Stimulated activated naive CD8-positive, alpha-beta T cell treated with anti-CD3 and anti-CD28 coated beads, Interleukin-15, Interleukin-2, amounts not matched to agents 100 U/mL and 50 U/mL, for 24 hours (primary cell): Measurements from ENCODE around the gene RHEB.

Experiments
- ATAC-seq: fragments of 150-1000 bp; cut with Tn5 transposase; one replicate; pipeline ENCODE4 v1.10.0; 2021
- DNase-seq: peaks from one replicate; pipeline ENCODE4 v3.0.0; 2021

Gene RHEB

GRCh38 chr7:151470711-151471110, 49.0 kb downstream of the RHEB start:
- DNase-seq (no peak), ATAC-seq (no peak)

GRCh38 chr7:151469281-151469680, 50.4 kb downstream of the RHEB start:
- no peak for DNase-seq

DNA sequence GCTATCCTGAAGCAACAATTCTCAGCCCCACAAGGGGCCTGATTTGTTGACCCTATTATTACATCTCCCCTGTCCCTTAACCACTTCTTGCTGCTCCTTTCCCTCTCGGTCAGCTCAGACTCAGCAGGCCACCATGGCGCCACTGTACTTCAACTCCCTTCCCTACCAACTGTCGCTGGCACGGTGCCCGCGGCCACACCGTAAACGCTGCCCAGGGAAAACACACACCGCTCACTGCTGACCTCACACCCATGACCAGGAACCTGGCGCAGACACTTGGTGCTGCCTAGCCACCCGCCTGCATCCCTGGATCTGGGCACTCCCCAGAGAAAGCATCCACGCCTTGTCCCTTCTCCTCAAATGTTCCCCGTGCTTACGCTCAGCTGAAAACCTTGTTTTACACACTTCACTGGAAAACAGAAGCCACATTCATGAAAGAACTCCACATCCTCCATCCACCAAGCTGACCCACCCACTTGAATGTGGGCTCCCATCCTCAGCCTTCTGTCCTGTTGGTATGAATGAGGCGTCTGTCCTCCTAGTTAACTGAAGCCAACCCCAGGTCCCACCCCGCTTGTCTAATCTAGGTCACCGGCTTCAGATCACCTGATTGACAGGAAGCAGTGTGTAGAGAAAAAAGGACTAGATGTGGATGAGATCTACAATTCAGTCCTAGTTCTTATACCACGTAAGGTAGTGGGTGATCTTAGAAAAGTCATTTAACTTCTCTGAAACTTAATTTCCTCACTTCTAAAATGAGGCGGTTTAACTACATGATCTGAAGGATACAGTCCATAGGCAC, 51.3 kb downstream of the RHEB start:
- ATAC-seq: no peak

More at GRCh38 chr7:151469281-151469680, 50.4 kb downstream of the RHEB start:
- no peak for ATAC-seq

DNA sequence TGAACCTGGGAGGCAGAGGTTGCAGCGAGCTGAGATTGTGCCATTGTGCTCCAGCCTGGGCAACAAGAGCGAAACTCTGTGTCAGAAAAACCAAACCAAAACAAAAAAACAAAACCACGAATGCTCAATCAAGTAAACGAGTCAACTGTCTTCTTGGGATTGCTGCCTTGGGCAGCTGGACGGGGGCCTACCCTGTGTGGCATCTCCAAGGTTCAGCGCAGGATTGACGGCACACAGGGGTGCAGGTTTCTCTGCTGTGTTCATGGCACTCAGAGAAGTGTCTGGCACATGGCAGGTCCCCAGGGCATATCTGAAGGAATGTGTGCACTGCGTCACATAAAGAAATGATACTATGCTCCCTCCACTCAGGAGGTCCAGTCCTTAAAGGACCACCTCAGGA, 54.5 kb downstream of the RHEB start:
- no peak for ATAC-seq

More for the DNA sequence above, 51.3 kb downstream of the RHEB start:
- DNase-seq: no peak

GRCh38 chr7:151462306-151462779, 57.4 kb downstream of the RHEB start:
- DNase-seq (no peak), ATAC-seq (no peak)

More for the DNA sequence above, 54.5 kb downstream of the RHEB start:
- DNase-seq: no peak

GRCh38 chr7:151461942-151462230, 57.8 kb downstream of the RHEB start:
- DNase-seq (no peak), ATAC-seq (no peak)

DNA sequence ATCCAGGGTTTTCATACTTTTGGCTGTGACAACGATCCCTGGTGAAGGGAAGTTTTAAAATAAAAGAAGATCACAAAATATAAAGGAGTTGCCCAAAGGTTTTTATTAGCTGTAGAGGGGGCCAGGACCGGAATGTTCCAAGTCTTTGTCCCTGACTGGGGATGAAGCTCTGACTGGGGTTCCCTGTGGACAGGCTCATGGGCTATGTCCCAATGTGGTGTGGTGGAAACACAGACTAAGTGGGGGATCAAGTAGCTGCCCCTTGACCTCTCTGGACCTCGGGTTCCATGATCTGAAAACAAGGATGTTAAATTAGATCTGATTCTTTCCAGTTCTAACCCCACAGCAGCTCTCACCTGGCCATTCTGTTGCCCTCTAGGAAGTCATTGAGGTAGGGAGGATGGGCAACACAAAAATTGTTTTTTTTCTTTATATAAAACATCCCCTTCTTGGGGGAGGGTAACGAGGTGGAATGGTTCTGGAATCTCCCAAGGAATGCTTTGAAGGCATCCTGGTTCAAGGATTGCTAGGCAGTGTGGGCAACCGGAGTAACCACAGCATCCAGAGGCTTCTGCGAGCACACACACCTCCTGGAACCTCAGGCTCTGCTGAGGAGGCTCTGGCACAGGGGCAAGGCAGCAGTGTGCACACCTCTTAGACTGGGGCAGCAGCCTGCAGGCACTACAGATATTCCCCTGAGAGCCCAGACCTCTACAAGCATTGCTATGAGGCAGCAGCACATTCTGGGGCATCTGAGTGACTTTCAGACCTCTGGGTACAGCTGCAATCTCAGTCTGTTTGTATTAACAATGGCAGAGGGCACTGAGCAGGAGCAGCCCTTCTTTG, 58.4 kb downstream of the RHEB start:
- ATAC-seq (no peak), DNase-seq (no peak)

DNA sequence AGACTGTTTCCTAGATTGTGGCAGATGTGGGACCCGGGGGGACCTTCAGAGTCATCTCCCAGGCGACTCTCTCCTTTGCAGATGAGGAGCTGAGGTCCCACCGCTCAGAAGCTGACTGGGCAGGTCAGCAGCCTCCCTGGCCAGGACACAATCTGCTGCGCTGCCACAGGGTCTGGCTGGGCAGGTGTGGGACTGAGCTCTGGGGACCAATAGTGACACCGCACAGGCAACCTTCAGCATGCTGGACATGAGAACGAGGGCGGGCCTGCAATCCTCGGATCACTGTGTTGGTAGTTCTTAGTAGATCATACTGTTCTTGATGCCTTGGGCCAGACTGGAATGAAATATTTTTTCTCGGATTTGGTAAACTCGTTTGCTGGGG, 59.2 kb downstream of the RHEB start:
- DNase-seq (no peak), ATAC-seq (no peak)

- no peak for DNase-seq
- peak; percentile 15 for ATAC-seq
Observed at GRCh38 chr7:151459726-151460473, 59.8 kb downstream of the RHEB start.

DNA sequence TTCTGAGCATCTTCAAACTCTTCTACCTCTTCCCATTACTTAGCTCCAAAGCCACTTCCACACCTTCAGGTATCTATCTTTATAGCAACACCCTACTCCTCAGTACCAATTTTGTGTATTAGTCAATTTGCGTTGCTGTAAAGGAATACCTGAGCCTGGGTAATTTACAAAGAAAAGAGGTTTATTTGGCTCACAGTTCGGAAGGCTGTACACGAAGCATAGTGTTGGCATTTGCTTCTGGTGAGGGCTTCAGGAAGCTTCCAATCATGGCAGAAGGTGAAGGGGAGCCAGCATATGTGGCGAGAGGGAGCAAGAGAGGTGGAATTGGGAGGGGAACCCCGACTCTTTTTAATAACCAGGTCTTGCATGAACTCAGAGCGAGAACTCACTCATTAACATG, 62.2 kb downstream of the RHEB start:
- DNase-seq (no peak), ATAC-seq (no peak)

DNA sequence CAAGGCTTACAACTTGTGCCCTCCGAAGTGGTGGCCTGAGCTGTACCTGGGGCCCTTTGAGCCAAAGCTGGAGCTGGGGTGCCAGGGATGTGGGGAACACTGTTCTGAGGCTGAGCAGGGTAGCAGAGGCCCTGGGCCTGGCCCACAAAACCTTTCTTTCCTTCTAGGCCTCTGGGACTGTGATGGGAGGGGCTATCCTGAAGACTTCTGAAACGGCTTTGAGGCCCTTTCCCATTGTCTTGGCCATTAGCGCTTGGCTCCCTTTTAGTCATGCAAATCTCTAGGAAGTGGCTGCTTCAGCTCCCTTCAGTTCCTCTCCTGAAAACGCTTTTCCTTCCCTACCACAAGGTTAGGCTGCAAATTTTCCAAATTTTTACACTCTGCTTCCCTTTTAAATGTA, 62.9 kb downstream of the RHEB start:
- DNase-seq (no peak), ATAC-seq (no peak)

DNA sequence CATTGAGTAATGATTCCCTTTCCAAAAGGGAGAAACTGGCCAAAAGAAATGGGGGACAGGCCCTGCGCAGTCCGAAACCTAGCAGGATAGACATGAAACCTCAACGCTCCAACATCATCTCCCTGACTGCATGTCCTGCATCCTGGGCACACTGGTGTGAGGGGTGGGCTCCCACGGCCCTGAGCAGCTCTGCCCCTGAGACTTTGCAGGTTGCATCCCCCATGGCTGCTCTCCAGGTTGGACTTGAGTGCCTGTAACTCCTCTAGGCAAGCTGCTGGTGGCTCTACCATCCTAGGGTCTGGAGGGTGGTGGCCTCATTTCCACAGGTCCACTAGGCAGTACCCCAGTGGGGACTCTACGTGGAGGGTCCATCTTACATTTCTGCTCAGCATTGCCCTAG, 63.4 kb downstream of the RHEB start:
- no peak for DNase-seq
- ATAC-seq: no peak

DNA sequence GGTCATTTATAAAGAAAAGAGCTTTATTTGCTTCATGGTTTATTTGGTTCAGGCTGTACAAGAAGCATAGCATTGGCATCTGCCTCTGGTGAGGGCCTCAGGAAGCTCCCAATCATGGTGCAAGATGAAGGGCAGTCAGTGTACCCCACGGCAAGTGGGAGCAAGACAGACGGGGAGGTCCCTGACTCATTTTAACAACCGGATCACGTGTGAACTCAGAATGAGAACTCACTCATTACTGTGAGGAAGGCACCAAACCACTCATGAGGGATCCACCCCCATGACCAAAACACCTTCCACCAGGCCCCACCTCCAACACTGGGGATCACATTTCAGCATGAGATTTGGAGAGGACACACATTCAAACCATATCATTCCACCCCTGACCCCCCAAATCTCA, 64.0 kb downstream of the RHEB start:
- DNase-seq (no peak), ATAC-seq (no peak)

DNA sequence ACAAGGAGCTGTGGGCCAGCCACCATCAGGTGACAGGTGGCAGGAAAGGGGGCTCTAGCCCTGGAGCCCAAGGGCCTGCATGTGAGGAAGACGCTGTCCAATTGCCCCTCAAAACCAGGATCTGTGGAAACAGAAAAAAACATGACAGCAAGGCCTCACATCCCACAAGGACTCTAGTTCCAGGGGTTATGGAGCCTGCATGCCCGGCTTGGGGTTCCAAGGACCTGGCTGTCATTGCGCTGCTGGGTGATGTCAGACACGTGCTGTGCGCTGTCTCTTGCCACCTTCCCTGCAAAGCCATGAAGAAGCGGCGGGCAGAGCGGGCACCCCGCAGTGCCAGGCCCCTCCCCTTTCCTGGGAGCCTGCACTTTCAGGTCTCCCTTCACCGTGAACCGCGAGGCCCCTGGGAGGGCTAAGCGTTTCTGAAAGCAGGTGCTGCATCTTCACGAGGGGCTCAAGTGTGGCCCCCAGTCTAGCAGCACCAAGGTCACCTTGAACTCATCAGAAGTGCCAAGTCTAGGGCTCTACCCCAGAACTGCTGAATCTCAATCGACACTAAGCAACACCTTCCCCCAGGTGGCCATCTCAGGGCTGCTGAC, 64.7 kb downstream of the RHEB start:
- no peak for ATAC-seq

DNA sequence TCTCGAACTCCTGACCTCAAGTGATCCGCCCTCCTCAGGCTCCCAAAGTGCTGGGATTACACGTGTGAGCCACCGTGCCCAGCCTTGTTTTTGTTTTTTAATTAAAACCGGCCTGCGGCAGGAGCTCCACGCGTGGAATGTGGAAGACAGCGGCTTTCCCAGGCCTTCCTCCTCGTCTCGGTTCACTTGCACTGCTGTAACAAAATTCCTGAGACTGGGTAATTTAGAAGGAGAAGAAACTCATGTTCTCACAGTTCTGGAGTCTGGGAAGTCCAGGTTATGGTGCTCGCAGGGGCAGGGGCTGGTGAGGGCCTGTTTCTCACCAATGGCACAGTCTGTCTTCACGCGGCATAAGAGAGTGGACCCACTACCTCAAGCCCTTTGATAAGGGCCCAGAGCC, 65.4 kb downstream of the RHEB start:
- ATAC-seq (no peak), DNase-seq (no peak)

More for the DNA sequence above, 64.7 kb downstream of the RHEB start:
- no peak for DNase-seq

DNA sequence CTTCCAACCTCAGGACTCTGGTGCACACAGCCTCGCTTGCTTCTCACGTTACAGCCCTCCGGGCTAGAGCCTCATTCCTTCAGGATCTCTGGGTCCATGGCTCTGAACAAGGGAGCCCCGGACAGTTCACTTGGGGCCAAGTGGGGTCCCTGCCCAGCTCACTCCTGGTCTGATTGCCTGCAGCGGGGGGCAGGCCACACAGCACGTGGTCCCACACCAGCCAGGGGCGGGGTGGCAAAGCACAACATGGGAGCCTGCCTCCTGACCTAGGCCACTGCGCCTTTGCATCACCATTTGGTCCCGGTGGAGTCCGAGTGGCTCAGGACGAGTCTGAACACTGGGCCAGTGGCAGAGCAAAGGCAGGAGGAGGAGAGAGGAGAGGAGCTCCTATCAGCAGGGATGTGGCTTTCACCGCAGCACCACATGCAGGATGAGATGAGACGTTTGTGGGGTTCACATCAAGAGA, 66.3 kb downstream of the RHEB start:
- ATAC-seq: no peak
- no peak for DNase-seq

DNA sequence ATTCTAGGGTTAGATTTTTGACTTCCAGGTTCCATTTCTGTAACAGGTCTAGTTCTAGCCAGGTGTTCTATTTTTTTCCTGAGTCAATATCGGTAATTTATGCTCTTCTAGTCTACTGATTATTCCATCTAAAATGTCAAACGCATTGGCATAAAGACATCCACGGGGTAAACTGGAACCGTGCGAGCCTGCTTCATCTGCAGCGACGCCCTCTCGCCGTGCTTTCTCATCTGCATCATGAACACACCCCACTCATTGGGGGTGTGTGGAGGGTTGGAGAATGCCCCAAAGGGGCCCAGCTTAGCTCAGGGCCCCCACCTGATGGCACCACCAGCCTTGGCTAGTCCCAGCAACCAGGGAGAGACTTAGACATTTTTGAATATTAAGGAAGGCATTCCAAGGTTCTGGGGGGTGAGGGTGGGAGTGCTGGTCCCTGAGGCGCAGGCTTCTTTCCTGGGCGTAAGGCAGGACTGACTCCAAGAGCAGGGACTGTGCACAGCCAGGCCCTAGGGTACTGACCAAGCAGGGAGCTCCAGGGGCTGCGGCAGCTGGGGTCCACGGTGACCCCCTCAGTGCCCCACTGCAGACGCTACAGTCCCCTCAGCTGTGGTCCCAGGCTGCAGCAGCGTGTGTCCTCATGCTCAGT, 66.9 kb downstream of the RHEB start:
- DNase-seq (no peak), ATAC-seq (no peak)

DNA sequence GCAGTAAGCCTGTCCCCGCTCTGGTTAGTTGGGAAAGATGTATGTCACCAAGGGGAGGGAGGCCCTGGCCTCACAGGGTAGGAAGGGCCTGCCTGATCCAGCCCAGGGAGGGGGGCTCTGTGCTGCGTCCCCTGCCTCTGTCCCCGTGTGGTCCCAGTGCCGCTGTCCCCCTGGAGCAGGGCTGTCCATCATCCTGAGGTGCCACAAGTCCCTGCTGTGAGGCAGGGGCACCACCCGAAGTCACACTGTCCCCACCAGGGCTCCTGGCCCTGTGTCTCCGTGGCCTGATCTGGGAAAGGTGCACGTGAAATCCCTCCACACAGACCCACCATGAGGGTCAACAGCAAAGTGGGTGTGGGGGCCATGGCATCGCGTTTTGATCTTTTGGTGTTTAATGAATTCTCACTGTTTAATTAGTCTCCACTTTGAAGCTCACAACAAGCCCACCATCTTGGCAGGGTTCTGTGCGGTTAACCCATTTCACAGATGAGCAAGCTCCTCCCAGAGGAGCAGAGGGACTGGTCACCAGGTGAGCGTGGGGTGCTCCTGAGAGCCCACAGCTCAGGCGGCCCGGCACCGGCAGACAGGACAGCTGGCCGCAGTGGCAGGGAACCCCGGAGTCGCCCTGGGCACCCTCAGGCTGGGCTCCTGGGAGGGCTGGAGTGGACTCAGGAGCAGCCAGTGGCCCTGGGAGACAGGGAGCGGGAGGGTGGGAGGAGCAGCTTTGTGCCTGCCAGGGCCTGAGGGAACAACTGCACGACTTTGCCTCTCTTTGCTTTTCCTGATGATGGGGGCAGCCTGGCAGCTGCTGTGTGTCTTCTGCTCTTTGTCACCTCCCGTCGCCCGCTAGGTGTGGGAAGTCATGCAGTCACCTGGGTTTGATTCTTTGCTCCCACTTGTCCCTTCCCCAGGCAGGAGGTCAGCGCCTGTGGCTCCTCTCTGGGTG, 67.8 kb downstream of the RHEB start:
- no peak for DNase-seq
- ATAC-seq: no peak

DNA sequence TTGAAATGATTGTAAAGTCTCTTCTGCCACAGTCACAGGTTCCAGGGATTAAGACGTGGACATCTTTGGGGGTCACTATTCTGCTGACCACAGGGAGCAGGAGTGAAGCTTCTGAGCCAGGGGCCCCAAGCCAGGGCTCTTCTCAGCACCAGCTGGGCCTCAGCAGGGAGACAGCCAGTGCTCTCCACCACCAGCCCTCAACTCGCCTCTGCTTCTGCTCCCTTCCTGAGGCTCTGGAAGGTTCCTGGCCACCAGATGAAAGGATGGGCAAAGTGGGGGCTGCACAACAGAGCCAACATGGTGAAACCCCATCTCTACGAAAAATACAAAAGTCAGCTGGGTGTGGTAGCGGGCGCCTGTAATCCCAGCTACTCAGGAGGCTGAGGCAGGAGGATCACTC, 68.5 kb downstream of the RHEB start:
- no peak for DNase-seq
- ATAC-seq: no peak

DNA sequence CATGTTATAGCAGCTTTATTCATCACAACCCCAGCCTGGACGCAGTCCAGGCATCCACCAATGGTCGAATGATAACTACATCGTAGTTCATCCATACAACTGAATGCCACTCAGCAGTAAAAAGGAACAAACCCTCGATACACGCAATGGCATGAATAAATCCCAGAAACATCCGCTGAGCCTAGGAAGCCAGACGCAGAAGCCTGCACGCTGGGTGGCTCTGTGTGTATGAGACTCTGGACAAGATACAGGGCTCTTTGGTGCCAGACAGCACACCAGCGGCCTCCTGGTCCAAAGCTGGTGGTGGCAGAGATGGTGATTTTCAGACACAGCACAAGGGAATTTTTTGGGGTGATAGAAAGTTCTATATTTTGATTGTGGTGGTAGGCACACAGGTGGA, 69.7 kb downstream of the RHEB start:
- ATAC-seq: no peak
- no peak for DNase-seq
